SK-N-DZ (cell line): ENCODE results near the gene C1orf141.
"Not testable (repeated sequence)": the region's sequence is repeated elsewhere in the genome, so short reads cannot be mapped to it uniquely, and the experiment has no call there.

ENCODE experiments used
- DNase-seq: peaks from one replicate; pipeline ENCODE4 v3.0.0-alpha.2; 2015; ENCODE audit warnings: low spot score

Gene C1orf141

GRCh38 chr1:67143966-67144365, 9.2 kb upstream of the C1orf141 start:
- no peak for DNase-seq

GRCh38 chr1:67142931-67143330, 8.2 kb upstream of the C1orf141 start:
- DNase-seq = no peak

GRCh38 chr1:67141832-67142231, 7.1 kb upstream of the C1orf141 start:
- DNase-seq = not testable (repeated sequence)

GRCh38 chr1:67140460-67140859, 5.7 kb upstream of the C1orf141 start:
- no peak for DNase-seq

GRCh38 chr1:67138813-67139499, 4.2 kb upstream of the C1orf141 start:
- no peak for DNase-seq

- no peak for DNase-seq
These were observed 2.6 kb upstream of the C1orf141 start for GRCh38 chr1:67137307-67137753.

GRCh38 chr1:67135354-67135753, 584 bp upstream of the C1orf141 start:
- no peak for DNase-seq

- no peak for DNase-seq
These were observed 1.6 kb downstream of the C1orf141 start for GRCh38 chr1:67133177-67133576.

- no peak for DNase-seq
These were observed 4.1 kb downstream of the C1orf141 start for GRCh38 chr1:67130673-67131072.

GRCh38 chr1:67126974-67127373, 7.8 kb downstream of the C1orf141 start:
- DNase-seq = no peak

GRCh38 chr1:67126111-67126746, 8.5 kb downstream of the C1orf141 start:
- DNase-seq = no peak

- DNase-seq = no peak
These were observed 10.3 kb downstream of the C1orf141 start for GRCh38 chr1:67124455-67124854.

- DNase-seq = no peak
These were observed 13.7 kb downstream of the C1orf141 start for GRCh38 chr1:67120855-67121619.

- no peak for DNase-seq
These were observed 16.1 kb downstream of the C1orf141 start for GRCh38 chr1:67118646-67119045.

GRCh38 chr1:67118191-67118590, 16.6 kb downstream of the C1orf141 start:
- no peak for DNase-seq

GRCh38 chr1:67114162-67114561, 20.6 kb downstream of the C1orf141 start:
- DNase-seq = no peak

GRCh38 chr1:67110352-67110751, 24.4 kb downstream of the C1orf141 start:
- DNase-seq = no peak

- DNase-seq = no peak
These were observed 29.3 kb downstream of the C1orf141 start for GRCh38 chr1:67105508-67105907.

- DNase-seq = no peak
These were observed 31.2 kb downstream of the C1orf141 start for GRCh38 chr1:67103548-67103947.

GRCh38 chr1:67100833-67101232, 33.9 kb downstream of the C1orf141 start:
- no peak for DNase-seq

GRCh38 chr1:67097305-67097704, 37.5 kb downstream of the C1orf141 start:
- DNase-seq = no peak

GRCh38 chr1:67094191-67094590, 40.6 kb downstream of the C1orf141 start:
- no peak for DNase-seq
